Measurements from ENCODE around the gene PEX11B. TPM values are rescaled to one million over a fixed set of nuclear protein-coding genes. Genes with fewer than 3 reads are reported as not detected.

Gene PEX11B
- total RNA-seq, 1 donor = 6.1 TPM

GRCh38 chr1:145879775-145880174, 38.7 kb downstream of the PEX11B start:
- H3K27me3 ChIP-seq (ENCODE audit: insufficient read depth, low read length) = peaks cover 13% of the 10 kb centered on the region
- no peaks in the 10 kb centered on the region for H3K4me1 ChIP-seq (ENCODE audit: insufficient read depth, low read length)
- H3K4me3 ChIP-seq (ENCODE audit: low read length) = no peak overlapping the region
- no peaks in the 10 kb centered on the region for H3K9me3 ChIP-seq (ENCODE audit: low read depth, low read length)

- H3K27me3 ChIP-seq (ENCODE audit: insufficient read depth, low read length) = peaks cover 3% of the 10 kb centered on the region
- H3K9me3 ChIP-seq (ENCODE audit: low read depth, low read length) = no peaks in the 10 kb centered on the region
- H3K4me1 ChIP-seq (ENCODE audit: insufficient read depth, low read length) = no peaks in the 10 kb centered on the region
- H3K4me3 ChIP-seq (ENCODE audit: low read length) = no peak overlapping the region
Observed at GRCh38 chr1:145878724-145879123, 39.8 kb downstream of the PEX11B start.

GRCh38 chr1:145877923-145878486, 40.5 kb downstream of the PEX11B start:
- Histone ChIP-seq H3K4me3 (ENCODE audit: low read length) (no peak overlapping the region), H3K4me1 (ENCODE audit: insufficient read depth, low read length) (no peaks in the 10 kb centered on the region), H3K27me3 (ENCODE audit: insufficient read depth, low read length) (no peaks in the 10 kb centered on the region), H3K9me3 (ENCODE audit: low read depth, low read length) (no peaks in the 10 kb centered on the region)

- Histone ChIP-seq H3K4me1 (ENCODE audit: insufficient read depth, low read length) (peaks cover 18% of the 10 kb centered on the region), H3K4me3 (ENCODE audit: low read length) (no peak overlapping the region), H3K27me3 (ENCODE audit: insufficient read depth, low read length) (no peaks in the 10 kb centered on the region), H3K9me3 (ENCODE audit: low read depth, low read length) (no peaks in the 10 kb centered on the region)
Observed at GRCh38 chr1:145874646-145875045, 43.9 kb downstream of the PEX11B start.

- Histone ChIP-seq H3K4me3 (ENCODE audit: low read length) (peak overlapping the region; percentile 34), H3K27me3 (ENCODE audit: insufficient read depth, low read length) (no peaks in the 10 kb centered on the region), H3K9me3 (ENCODE audit: low read depth, low read length) (no peaks in the 10 kb centered on the region), H3K4me1 (ENCODE audit: insufficient read depth, low read length) (peaks cover 18% of the 10 kb centered on the region)
Observed at GRCh38 chr1:145871994-145872924, 46.3 kb downstream of the PEX11B start.

- H3K4me3 ChIP-seq (ENCODE audit: low read length) = no peak overlapping the region
- no peaks in the 10 kb centered on the region for H3K9me3 ChIP-seq (ENCODE audit: low read depth, low read length)
- no peaks in the 10 kb centered on the region for H3K27me3 ChIP-seq (ENCODE audit: insufficient read depth, low read length)
- H3K4me1 ChIP-seq (ENCODE audit: insufficient read depth, low read length) = peaks cover 18% of the 10 kb centered on the region
Observed at GRCh38 chr1:145868232-145868631, 50.3 kb downstream of the PEX11B start.

- Histone ChIP-seq H3K9me3 (ENCODE audit: low read depth, low read length) (no peaks in the 10 kb centered on the region), H3K4me1 (ENCODE audit: insufficient read depth, low read length) (peaks cover 5% of the 10 kb centered on the region), H3K4me3 (ENCODE audit: low read length) (no peak overlapping the region), H3K27me3 (ENCODE audit: insufficient read depth, low read length) (no peaks in the 10 kb centered on the region)
Observed at GRCh38 chr1:145863282-145864018, 55.1 kb downstream of the PEX11B start.

Other genes starting within 250 kb of the PEX11B start
- 0.10 TPM for gene PDZK1, start 211.3 kb downstream of the PEX11B start, total RNA-seq
- gene CD160, start 199.2 kb downstream of the PEX11B start, total RNA-seq = 9.0 TPM
- 16.4 TPM for gene RNF115, start 94.6 kb downstream of the PEX11B start, total RNA-seq
- gene POLR3C, start 94.5 kb downstream of the PEX11B start, total RNA-seq = 29.9 TPM
- gene NUDT17, start 73.1 kb downstream of the PEX11B start, total RNA-seq = 1.2 TPM
- 8.0 TPM for gene PIAS3, start 59.6 kb downstream of the PEX11B start, total RNA-seq
- gene ANKRD35, start 32.9 kb downstream of the PEX11B start, total RNA-seq = not detected
- 0.21 TPM for gene ITGA10, start 8.7 kb downstream of the PEX11B start, total RNA-seq
- 98.2 TPM for gene RBM8A, start 8.8 kb upstream of the PEX11B start, total RNA-seq
- 15.1 TPM for gene LIX1L, start 39.3 kb upstream of the PEX11B start, total RNA-seq
- gene ANKRD34A, start 45.9 kb upstream of the PEX11B start, total RNA-seq = 0.42 TPM
- gene POLR3GL, start 46.0 kb upstream of the PEX11B start, total RNA-seq = 12.7 TPM
- 2,317 TPM for gene TXNIP, start 77.9 kb upstream of the PEX11B start, total RNA-seq
- gene HJV, start 103.0 kb upstream of the PEX11B start, total RNA-seq = not detected
- 3.3 TPM for gene NBPF10, start 226.1 kb upstream of the PEX11B start, total RNA-seq

Measured in mononuclear cell (primary cell).